ENCODE measurements around the gene CMTM4.

GRCh38 chr16:66692341-66692740 lies 4.2 kb downstream of the CMTM4 start:
- TF ChIP-seq, protein P1, sequence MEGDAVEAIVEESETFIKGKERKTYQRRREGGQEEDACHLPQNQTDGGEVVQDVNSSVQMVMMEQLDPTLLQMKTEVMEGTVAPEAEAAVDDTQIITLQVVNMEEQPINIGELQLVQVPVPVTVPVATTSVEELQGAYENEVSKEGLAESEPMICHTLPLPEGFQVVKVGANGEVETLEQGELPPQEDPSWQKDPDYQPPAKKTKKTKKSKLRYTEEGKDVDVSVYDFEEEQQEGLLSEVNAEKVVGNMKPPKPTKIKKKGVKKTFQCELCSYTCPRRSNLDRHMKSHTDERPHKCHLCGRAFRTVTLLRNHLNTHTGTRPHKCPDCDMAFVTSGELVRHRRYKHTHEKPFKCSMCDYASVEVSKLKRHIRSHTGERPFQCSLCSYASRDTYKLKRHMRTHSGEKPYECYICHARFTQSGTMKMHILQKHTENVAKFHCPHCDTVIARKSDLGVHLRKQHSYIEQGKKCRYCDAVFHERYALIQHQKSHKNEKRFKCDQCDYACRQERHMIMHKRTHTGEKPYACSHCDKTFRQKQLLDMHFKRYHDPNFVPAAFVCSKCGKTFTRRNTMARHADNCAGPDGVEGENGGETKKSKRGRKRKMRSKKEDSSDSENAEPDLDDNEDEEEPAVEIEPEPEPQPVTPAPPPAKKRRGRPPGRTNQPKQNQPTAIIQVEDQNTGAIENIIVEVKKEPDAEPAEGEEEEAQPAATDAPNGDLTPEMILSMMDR (IDR thresholded peaks at IDR 0.05; ENCODE audit: low read depth, low read length) = no peak
- TF ChIP-seq POLR2A (IDR thresholded peaks at IDR 0.05; ENCODE audit: extremely low read depth, insufficient read length) = no peak
- TF ChIP-seq MYC (IDR thresholded peaks at IDR 0.05; ENCODE audit: low read depth, low read length) = no peak

Measured in NB4 (cell line).